EH (cell line): ENCODE data around the gene ANP32D.
"Not testable (repeated sequence)": the region's sequence is repeated elsewhere in the genome, so short reads cannot be mapped to it uniquely, and the experiment has no call there.

Experiments used
- DNase-seq: peaks from one replicate; pipeline ENCODE4 v3.0.0-alpha.2; 2015; ENCODE audit warnings: low read depth

Gene ANP32D

DNA sequence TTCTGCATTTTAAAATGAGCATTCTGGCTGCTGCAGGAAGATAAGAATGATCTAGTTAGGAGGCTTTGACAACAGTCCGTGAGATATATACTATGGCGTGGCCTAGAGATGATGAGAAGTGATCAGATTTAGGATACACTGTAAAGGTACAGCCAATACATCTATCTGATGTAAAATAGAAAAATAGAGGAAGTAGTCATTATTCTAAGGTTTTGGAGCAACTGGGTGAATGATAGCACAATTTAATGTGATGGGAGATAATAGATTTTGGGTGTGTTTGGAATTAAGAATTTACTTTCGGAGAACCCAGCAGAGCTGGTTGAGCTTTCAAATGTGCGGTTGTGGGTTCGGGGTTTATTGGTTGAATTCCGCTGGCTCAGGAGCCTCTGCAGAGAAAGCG lies at the start of gene ANP32D:
Gene ANP32D, plus strand, starts transcription at position 301 of the 400 bp plus-strand sequence. CDS start 106 bp downstream, outside the sequence.
- no peak for DNase-seq

DNA sequence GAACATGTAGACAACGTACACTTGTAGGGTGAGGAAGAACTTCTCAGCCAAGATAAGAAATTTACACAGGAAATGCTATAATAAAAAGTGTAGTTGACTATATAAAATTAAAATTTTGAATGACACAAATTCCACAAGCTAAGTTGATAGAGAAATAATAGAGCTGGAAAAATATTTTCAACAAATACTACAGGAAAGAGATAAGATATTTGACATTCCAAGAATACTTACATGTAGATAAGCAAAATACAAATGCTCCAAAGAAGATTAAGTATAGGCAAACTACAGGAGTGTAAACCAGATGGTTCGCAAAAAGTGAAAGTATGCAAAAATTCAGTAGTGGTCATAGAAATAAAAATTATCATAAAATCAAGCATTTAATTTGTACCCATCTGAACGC lies 49.2 kb upstream of the ANP32D start:
- no peak for DNase-seq

- no peak for DNase-seq
Measured at GRCh38 chr12:48424644-48425043, 47.7 kb upstream of the ANP32D start.

GRCh38 chr12:48434016-48434415 lies 38.3 kb upstream of the ANP32D start:
- DNase-seq, result not testable (repeated sequence)

DNA sequence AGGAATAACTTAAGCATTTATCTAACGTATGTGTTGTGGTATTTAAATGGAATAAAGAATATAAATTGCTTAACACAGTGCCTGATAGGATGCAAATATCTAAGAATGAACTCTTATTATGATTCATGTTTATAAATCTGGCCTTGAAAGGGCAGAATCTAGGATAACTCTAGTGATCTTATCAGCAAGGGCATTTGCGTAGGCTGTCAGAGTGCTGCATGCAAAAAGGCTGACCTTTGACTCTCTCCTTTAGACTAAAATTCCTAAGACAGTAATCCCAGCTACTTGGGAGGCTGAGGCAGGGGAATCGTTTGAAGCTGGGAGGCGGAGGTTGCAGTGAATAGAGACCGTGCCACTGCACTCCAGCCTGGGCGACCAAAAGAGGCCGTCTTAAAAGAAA lies 31.3 kb upstream of the ANP32D start:
- DNase-seq, result no peak

DNA sequence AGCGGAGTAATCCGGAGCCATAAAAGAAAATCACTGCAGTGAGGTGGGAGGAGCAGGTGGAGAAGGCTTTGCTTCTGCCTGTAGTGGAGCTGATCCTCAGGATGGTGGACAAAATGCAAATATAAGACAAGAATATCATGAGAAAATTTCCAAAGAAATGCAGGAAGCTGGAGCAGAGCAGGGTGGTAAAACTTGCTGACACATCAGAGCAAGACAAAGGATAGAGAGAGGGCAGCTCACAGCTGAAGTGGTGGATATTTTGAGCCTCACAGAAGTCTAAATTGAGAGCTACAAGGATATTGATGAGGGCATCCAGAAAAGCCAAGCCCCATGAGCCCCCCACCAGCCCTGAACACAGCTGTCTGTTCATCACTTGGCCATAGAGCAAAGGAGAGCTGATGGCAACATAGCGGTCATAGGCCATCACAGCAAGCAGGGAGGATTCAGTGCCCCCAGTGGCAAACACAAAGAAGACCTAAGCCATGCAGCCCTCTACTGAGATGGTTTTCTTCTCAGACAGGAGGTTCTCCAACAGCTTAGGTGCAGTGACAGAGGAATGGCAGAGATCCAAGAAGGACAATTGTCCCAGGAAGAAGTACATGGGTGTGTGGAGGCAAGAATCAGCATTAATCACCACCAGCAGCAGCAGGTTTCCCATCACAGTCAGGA lies 30.0 kb upstream of the ANP32D start:
- DNase-seq, result no peak

- DNase-seq, result no peak
Measured at GRCh38 chr12:48445538-48445937, 26.8 kb upstream of the ANP32D start.

GRCh38 chr12:48446161-48446776 lies 26.1 kb upstream of the ANP32D start:
- DNase-seq, result no peak

DNA sequence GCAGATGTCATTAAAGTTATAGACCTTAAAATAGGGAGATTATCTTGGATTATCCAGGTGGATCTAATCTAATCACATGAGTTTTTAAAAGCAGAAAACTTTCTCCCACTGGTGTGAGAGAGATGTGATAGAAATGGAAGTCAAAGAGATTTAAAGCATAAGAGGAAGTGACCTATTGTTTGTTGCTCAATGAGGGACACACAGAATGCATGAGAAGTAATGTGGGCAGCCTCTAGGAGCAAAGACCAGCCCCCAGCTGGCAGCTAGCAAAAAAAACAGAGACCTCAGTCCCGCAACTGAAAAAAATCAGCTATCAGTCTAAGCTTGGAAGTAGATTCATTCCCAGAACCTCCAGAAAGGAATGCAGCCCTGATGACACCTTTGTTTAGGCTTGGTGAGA lies 24.6 kb upstream of the ANP32D start:
- no peak for DNase-seq

DNA sequence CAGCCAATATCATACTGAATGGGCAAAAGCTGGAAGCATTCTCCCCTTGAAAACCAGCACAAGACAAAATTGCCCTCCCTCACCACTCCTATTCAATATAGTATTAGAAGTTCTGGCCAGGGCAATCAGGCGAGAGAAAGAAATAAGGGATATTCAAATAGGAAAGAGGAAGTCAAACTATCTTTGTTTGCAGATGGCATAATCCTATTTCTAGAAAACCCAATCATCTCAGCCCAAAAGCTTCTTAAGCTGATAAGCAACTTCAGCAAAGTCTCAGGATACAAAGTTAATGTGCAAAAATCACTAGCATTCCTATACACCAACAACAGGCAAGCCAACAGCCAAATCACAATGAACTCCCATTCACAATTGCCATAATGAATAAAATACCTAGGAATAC lies 21.0 kb upstream of the ANP32D start:
- DNase-seq, result no peak

DNA sequence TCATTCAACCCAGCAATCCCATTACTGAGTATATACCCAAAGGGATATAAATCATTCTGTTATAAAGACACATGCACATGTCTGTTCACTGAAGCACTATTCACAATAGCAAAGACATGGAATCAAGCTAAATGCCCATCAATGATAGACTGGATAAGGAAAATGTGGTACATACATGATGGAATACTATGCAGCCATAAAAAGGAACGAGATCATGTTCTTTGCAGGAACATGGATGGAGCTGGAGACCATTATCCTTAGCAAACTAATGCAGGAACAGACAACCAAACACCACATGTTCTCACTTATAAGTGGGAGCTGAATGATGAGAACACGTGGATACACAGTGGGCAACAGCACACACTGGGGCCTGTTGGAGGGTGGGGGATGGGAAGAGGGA lies 19.4 kb upstream of the ANP32D start:
- not testable (repeated sequence) for DNase-seq

- peak; percentile 17 for DNase-seq
Measured at GRCh38 chr12:48454667-48455066, 17.7 kb upstream of the ANP32D start.

- no peak for DNase-seq
Measured at GRCh38 chr12:48455116-48455515, 17.2 kb upstream of the ANP32D start.

- DNase-seq, result no peak
Measured at GRCh38 chr12:48459259-48459658, 13.1 kb upstream of the ANP32D start.

DNA sequence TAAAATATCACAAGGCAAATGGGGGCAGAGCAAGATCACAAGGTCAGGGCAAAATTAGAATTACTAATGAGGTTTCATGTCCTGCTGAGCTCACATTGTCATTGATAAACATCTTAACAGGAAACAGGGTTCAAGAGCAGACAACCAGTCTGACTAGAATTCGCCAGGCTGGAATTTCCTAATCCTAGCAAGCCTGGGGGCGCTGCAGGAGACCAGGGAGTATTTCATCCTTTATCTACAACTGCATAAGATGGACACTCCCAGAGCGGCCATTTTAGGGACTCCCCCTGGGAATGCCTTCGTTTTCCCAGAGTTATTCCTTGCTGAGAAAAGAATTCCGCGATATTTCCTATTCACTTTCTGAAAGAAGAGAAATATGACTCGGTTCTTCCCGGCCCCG lies 3.3 kb upstream of the ANP32D start:
- DNase-seq, result not testable (repeated sequence)

- DNase-seq, result no peak
Measured at GRCh38 chr12:48473061-48473460, 702 bp downstream of the ANP32D start.

DNA sequence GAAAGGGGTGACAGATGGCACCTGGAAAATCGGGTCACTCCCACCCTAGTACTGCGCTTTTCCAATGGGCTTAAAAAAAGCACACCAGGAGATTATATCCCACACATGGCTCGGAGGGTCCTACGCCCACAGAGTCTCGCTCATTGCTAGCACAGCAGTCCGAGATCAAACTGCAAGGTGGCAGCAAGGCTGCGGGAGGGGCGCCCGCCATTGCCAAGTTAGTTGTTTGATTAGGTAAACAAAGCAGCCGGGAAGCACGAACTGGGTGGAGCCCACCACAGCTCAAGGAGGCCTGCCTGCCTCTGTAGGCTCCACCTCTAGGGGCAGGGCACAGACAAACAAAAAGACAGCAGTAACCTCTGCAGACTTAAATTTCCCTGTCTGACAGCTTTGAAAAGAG lies 2.1 kb downstream of the ANP32D start:
- not testable (repeated sequence) for DNase-seq

DNA sequence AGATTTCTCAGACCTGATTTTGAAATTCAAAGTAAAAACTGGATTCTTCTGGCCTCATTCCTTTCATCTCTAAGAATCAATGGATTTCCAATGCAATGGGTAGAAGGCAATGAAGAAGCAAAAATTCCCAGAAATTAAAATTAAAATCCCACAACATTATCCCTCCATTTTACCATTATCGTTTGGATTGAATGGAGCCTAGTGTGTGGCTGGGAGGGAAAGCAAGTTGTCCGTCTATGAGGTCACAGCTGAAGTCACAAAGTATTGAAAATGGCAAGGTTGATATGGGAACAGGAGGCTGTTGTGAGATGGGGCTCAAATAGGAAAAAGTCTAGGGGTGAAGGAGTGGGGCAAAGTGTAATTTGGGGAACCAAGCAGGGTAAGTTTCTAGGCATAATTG lies 9.8 kb downstream of the ANP32D start, which contains the start of gene C12orf54:
Gene C12orf54, plus strand, starts transcription at position 301 of the 400 bp plus-strand sequence. CDS start 799 bp downstream, outside the sequence.
- DNase-seq, result no peak

GRCh38 chr12:48482930-48483329 lies 10.6 kb downstream of the ANP32D start:
- no peak for DNase-seq

DNA sequence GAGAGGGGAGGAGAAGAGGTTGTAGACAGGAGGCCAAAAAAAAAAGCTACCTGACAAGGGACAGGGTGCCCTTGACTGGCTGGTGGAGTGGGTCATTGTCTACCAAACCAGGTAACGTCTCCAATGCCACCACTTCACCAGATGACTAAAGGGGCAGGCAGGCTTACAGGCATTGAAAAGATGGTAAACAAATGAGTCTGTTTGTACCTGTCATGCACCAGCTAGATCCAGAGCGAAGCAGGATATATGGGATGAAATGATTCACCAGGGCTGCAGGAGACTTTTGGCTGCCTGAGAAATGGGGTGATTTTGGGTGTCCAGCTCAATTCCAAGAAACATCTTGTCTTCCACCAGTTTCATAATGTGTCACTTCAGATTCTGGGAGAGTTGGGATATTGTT lies 13.9 kb downstream of the ANP32D start:
- DNase-seq, result no peak

DNA sequence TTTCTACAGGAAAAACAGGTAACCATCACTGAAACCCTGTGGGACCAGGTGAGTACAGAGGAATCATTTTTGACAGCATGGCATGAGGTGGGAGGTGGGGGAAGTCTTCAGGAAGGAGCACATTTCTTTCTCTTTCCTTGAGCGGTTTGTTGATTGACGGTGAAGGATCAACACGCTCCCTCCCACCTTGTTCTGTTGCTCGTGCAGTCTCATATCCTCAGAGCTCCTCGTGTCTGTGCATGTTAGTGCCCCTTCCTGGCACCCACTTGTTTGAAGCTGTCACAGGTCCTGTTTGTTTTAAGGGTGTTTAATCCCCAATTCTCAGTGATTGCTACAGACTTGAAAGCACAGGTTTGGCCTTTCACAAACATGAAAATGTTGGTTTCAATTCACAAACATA lies 14.3 kb downstream of the ANP32D start:
- DNase-seq, result no peak

DNA sequence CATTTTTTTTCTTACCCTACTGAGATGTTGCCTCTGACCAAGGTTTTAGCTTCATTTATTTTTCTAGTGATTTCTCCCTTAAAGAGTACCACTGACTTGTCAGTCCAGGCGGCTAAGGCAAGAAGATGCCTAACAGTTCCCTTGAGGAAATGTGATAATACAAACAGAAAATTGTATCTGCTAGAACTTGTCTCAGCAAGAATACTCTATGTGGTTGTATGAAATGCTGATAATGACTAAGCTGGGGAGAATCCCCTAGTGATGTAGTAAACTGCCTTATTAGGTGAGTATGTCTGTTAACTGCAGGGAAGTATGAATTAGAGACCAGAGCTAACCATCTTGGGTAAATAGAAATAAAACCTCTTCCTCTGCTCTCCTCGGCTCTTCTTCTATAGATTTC lies 16.7 kb downstream of the ANP32D start:
- peak; percentile 67 for DNase-seq

- not testable (repeated sequence) for DNase-seq
Measured at GRCh38 chr12:48489456-48489855, 17.1 kb downstream of the ANP32D start.

DNA sequence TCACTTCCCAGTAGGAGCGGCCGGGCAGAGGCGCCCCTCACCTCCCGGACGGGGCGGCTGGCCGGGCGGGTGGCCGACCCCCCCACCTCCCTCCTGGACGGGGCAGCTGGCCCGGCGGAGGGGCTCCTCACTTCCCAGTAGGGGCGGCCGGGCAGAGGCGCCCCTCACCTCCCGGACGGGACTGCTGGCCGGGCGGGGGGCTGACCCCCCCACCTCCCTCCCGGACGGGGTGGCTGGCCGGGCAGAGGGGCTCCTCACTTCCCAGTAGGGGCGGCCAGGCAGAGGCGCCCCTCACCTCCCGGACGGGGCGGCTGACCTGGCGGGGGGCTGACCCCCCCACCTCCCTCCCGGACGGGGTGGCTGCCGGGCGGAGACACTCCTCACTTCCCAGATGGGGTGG lies 27.9 kb downstream of the ANP32D start:
- DNase-seq, result not testable (repeated sequence)
